Brain microvascular endothelial cell (primary cell): ENCODE data around the gene AKAP7.

Experiments used
- DNase-seq: peaks from one replicate; pipeline ENCODE4 v3.0.0-alpha.2; 2020
- H3K27ac ChIP-seq: fragments of 250-450 bp; sonication (Bioruptor Pico); 2 replicates; pipeline ENCODE4 v1.5.1; 2020; ENCODE audit warnings: mild to moderate bottlenecking, moderate library complexity
- H3K27me3 ChIP-seq: fragments of 250-450 bp; sonication (Bioruptor Pico); replicated peaks from 2 replicates; pipeline ENCODE4 v1.5.1; 2020; ENCODE audit warnings: mild to moderate bottlenecking
- H3K36me3 ChIP-seq: fragments of 250-450 bp; sonication (Bioruptor Pico); replicated peaks from 2 replicates; pipeline ENCODE4 v1.5.1; 2020; ENCODE audit warnings: mild to moderate bottlenecking
- H3K4me3 ChIP-seq: 2 replicates; pipeline ENCODE4 v1.5.1; 2011; ENCODE audit warnings: low read depth, mild to moderate bottlenecking, control low read depth, low read length, moderate library complexity
- in situ Hi-C: cut with HindIII; loops from 2 replicates; pipeline ENCODE4 v1.10.0; 2017; ENCODE audit warnings: low sequenced_read_pairs, low pct_ligation_motif_present
- TF ChIP-seq, protein P1 (sequence below): IDR thresholded peaks from 2 replicates; pipeline ENCODE4 v1.5.1; 2011; ENCODE audit warnings: low read depth, mild to moderate bottlenecking, moderate library complexity, low read length, control low read depth, inconsistent platforms; ENCODE audit errors: missing control alignments

The AKAP7 gene

DNA sequence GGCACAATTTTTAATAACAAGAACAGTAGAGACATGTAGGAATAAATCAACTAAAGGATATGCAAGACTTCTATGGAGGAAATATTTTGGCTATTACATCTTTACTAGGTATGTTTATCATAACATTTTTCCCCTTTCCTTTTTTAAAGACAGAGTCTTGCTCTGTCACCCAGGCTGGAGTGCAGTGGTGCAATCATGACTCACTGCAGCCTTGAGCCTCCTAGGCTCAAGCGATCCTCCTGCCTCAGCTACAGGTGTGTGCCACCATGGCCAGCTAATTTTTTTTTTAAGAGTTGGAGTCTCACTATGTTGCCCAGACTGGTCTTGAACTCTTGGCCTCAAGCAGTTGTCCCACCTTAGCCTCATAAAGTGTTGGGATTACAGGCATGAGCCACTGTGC is 37.0 kb downstream of the AKAP7 start:
- Histone ChIP-seq H3K27ac (no peak overlapping the region), H3K36me3 (no peaks in the 10 kb centered on the region), H3K27me3 (no peaks in the 10 kb centered on the region), H3K4me3 (no peak overlapping the region)
- TF ChIP-seq, protein P1, sequence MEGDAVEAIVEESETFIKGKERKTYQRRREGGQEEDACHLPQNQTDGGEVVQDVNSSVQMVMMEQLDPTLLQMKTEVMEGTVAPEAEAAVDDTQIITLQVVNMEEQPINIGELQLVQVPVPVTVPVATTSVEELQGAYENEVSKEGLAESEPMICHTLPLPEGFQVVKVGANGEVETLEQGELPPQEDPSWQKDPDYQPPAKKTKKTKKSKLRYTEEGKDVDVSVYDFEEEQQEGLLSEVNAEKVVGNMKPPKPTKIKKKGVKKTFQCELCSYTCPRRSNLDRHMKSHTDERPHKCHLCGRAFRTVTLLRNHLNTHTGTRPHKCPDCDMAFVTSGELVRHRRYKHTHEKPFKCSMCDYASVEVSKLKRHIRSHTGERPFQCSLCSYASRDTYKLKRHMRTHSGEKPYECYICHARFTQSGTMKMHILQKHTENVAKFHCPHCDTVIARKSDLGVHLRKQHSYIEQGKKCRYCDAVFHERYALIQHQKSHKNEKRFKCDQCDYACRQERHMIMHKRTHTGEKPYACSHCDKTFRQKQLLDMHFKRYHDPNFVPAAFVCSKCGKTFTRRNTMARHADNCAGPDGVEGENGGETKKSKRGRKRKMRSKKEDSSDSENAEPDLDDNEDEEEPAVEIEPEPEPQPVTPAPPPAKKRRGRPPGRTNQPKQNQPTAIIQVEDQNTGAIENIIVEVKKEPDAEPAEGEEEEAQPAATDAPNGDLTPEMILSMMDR: no peak
- peak; percentile 37 for DNase-seq
- in situ Hi-C loops: no loop called here

GRCh38 chr6:131173680-131174079 is 38.4 kb downstream of the AKAP7 start:
- TF ChIP-seq, protein P1: no peak
- Histone ChIP-seq H3K4me3 (no peak overlapping the region), H3K36me3 (no peaks in the 10 kb centered on the region), H3K27me3 (no peaks in the 10 kb centered on the region), H3K27ac (no peak overlapping the region)
- in situ Hi-C loops: no loop called here
- no peak for DNase-seq

DNA sequence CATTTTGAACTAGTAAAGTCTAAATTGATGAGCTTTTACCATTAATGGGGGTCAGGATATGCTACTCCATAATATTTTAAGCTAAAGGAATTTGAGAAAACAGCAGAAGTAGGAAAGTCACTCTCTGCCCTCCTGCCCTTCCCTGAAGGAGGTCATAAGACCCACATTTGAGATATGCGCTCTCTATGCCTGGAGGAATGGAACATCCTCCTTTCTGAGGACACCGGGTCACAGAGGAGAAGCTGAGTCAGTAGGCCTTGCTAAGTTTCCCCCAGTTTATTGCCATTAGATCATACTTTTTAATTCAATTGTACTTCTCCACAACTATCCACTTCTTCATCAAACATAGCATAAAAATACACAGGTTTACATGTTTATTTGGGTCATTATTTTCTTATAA is 40.3 kb downstream of the AKAP7 start:
- TF ChIP-seq, protein P1: no peak

GRCh38 chr6:131177996-131178395 is 42.7 kb downstream of the AKAP7 start:
- no peaks in the 10 kb centered on the region for H3K27me3 ChIP-seq
- H3K4me3 ChIP-seq: no peak overlapping the region
- no peak for DNase-seq
- no peak overlapping the region for H3K27ac ChIP-seq
- in situ Hi-C loops: no loop called here
- TF ChIP-seq, protein P1: no peak
- no peaks in the 10 kb centered on the region for H3K36me3 ChIP-seq

More for the DNA sequence above, 40.3 kb downstream of the AKAP7 start:
- no peak overlapping the region for H3K4me3 ChIP-seq
- no peaks in the 10 kb centered on the region for H3K27me3 ChIP-seq
- H3K27ac ChIP-seq: no peak overlapping the region
- no peaks in the 10 kb centered on the region for H3K36me3 ChIP-seq
- no peak for DNase-seq
- in situ Hi-C loops: no loop called here

- TF ChIP-seq, protein P1: peak; percentile 64
- Histone ChIP-seq H3K36me3 (no peaks in the 10 kb centered on the region), H3K4me3 (no peak overlapping the region), H3K27ac (no peak overlapping the region), H3K27me3 (no peaks in the 10 kb centered on the region)
- DNase-seq: peak; percentile 22
- in situ Hi-C loops: no loop called here
These were observed 47.7 kb downstream of the AKAP7 start for GRCh38 chr6:131182991-131183425.

- TF ChIP-seq, protein P1: no peak
- H3K27ac ChIP-seq: no peak overlapping the region
- no peak for DNase-seq
- H3K27me3 ChIP-seq: no peaks in the 10 kb centered on the region
- H3K36me3 ChIP-seq: no peaks in the 10 kb centered on the region
- H3K4me3 ChIP-seq: no peak overlapping the region
- in situ Hi-C loops: no loop called here
These were observed 48.3 kb downstream of the AKAP7 start for GRCh38 chr6:131183427-131184095.
